Uterus (tissue), 2 donors: ENCODE data around the gene NFIA.

ENCODE experiments used
- CTCF ChIP-seq, 4 experiments: fragments of 200-600 bp in 2 of 4; fragments of 450-650 bp in 2 of 4; sonication (generic) in 2 of 4; IDR thresholded peaks; one replicate each; pipeline ENCODE4 v1.5.1; 2016 to 2019; ENCODE audit warnings: antibody characterized with exemption in 4 of 4, mild to moderate bottlenecking in 2 of 4, moderate library complexity in 1 of 4
- POLR2A ChIP-seq, 2 donors: fragments of 450-650 bp; IDR thresholded peaks; one replicate each; pipeline ENCODE4 v1.6.1; 2016; ENCODE audit warnings: antibody characterized with exemption in 2 of 2, mild to moderate bottlenecking in 1 of 2, moderate library complexity in 1 of 2

- TF ChIP-seq CTCF (IDR thresholded peaks at IDR 0.05) (no peak), POLR2A (IDR thresholded peaks at IDR 0.05) (no peak)
These were observed 404.6 kb downstream of the NFIA start for GRCh38 chr1:61486783-61487536.
